ENCODE measurements around the gene CCNY.

- no peak for TF ChIP-seq CTCF (IDR thresholded peaks at IDR 0.05; ENCODE audit: low read depth, low read length)
- TF ChIP-seq EZH2phosphoT487 (IDR thresholded peaks at IDR 0.05; ENCODE audit: low read depth) = no peak
Measured at GRCh38 chr10:35568483-35569015, 232.2 kb downstream of the CCNY start.

All from OCI-LY3 (cell line).